HL-60/S4 (cell line): ENCODE results near the gene RUVBL2.
"Not testable (repeated sequence)": the region's sequence is repeated elsewhere in the genome, so short reads cannot be mapped to it uniquely, and the experiment has no call there.

Experiments
- in situ Hi-C: fragments of 300-500 bp; cut with MboI; formaldehyde crosslinking; loops from 2 replicates; pipeline ENCODE4 v1.14.3; 2022; ENCODE audit warnings: low sequenced_read_pairs

RUVBL2 gene

DNA sequence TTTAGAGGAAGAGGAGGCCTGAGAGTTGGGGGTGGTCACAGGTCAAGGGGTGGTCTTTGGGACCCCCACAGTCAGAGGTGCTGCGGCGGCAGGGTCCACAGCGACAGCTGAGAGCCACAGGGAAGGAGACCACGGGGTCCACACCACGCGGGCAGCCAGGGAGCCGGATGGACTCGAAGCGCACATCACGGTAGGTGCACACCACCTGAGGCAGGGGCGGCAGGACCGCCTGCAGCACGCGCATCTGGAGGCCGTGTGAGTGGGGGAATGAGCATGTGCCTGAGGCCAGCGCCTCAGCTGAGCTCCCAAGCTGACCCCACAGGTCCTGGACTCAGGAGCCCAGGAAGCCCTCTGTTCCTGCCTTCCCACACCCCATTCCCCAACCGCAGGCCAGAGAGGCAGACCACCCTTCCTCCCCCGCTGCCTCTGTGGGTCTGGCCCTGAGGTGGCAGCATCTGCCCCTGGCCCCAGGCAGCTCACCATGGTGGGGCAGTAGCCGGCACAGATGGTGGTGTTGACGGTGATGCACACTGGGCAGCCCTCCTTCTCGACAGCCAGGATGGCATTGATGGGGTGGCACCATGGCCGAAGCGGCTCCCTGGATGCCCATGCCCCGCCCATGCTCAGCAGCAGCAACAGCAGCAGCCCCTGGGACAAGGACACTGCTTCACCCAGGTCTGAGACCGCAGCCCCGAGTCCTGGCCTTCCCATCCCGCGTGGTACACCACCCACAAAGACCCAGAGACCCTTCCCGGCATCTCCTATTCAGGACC, 22.6 kb downstream of the RUVBL2 start:
- in situ Hi-C loops = no loop called here

DNA sequence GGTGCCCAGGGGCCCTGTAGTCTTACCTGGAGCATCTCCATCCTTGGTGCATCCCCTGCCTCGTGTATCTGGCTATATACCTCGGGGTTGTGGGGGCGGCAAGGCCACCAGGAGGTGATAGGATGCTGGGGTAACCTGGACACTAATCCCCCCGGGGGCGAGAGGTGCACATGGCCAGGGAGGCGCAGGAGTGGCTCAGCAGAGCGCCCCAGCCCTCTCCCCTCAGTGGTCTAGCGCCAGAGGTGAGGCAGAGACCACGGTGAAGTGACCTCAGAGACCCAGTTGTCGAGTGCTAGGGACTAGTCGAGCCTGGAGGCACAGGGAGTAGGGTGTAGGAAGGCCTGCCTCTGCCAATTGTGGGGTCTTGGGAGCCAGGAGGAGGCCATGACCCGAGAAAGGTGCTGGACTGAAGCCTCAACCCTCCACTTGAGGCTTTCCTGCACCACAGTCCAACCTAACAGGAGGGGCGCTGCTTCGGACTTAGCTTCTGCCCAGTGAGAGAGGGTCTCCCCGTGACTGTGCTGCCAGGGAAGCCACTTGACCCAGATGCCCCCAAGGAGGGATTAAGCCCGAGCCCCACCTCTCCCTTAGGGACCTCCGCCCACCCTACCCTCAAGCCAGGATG, 23.5 kb downstream of the RUVBL2 start, which contains the start of gene LHB:
Gene LHB, minus strand, starts transcription at position 51 of the 625 bp plus-strand sequence. Its CDS starts 10 bp downstream, at position 41.
- in situ Hi-C loops = no loop called here

DNA sequence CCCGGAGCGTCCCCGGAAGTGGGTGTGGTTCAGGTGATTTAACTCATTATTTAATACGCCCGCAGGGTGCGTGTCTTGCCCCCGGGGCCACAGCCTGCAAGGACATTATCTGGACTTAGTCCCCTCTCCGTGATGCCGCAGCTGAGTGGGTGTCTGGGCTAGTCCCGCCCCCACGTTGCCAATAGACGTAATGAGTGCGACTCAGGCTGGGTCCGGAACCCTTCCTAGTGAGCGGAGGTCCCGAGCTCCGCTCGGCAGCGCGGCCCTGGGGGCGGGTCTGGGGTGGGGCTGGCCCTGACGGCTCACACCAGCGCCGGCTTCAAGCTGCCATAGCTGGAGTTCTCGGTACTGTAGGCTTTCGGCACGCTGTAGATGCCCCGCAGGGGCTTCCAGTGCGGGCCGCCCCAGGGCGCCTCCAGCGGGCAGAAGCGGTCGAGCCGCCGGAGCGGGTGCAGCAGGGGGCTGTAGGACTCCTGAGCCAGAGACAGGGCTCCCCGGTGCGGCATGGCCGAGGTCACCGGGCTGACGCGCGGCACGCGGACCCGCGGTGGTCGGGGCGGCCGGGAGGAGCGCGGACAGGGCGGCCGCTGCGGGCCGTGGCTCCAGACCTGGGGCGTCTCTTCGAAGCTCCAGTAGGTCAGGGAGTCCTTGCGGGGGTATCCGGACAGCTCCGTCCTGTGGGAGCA, 24.1 kb downstream of the RUVBL2 start:
- in situ Hi-C loops = no loop called here

DNA sequence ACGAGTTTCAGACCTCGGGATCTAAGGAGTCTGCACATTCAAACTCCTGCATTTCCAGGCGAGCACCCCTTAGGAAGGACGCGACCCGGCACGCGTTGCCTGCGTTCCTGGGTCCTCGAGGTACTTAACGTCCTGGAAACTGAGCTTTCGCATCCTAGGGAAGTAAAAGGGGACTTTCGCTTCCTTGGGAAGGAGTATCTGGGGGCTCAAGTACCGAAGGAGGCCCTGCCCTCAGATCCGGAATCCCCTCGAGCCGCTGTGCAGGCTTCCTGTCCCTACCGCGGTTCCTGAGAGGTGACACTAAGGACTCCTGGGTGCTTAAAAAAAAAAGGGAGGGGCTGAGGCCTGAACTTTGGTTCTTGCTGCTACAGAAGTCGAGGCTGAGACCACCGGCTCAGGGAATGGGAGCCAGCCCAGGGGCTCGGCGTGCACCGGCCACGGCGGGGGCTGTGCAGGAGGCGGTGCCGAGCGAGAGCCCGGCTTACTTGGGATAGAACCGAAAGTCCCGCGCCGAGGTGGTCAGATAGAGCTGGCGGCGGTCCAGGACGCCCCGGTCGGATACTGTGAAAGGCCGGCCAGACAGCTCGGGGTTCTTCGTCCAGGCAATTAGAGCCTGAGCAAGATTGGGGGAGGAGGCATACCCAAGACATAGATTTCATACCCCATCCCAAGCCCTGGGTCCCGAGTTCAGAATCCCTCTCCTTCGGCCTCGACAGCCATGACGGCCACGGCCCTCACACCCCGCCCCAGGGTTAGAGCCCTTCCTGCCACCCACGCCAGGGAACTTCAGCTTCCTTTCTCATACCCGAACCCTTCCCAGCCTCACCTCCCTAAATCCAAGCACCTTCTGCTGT, 24.9 kb downstream of the RUVBL2 start:
- in situ Hi-C loops = not testable (repeated sequence)

DNA sequence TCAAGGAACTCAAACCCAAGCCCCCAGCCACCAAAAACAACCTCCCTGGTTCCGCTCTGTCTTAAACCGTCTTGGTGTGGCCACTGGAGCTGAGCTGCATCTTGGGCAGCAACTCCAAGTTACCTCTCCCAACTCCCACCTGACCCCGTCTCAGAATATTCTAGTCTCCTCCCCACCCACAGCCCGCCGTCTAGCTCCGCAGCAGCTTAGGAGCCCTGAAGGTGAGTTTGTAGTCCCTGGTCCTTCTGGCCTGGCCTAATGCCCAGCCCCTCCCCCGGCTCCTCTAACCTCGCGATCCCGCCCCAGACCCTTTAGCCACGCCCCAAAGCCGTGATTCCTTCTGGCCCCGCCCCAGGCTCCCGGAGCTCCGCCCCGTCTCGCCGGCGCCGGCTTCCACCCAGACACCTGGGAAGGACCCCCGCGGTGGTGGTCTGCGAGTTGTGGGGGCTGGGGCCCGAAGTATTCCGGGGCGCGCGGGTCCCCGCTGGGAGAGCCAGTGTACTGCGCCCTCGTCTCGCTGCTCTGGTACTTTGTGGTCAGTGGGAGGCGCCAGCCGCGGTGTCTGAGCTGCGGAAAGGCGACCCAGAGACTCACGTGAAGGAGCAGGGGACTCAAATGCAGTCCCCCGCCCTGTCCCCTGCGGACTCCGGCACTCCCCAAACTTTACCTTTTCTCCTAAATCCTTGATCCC, 25.7 kb downstream of the RUVBL2 start:
- in situ Hi-C loops = no loop called here

DNA sequence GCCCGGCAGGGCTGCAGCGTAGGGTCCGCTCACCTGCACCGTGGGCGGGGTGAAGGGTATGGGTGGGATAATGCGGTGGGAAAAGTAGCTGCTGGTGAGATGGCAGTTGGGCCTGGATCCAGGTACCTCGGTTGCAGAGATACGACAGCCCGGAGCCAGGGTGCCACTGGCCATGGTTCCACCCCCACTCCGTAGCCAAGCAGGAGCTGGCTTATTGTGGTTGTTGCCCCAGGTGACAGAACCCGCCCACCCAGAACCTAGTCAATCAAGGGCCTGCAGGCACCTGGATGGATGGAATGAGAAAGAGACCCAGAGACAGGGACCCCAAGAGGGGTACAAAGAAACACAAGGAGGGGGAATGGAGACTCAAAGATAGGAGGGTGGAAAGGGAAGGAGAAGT, 26.7 kb downstream of the RUVBL2 start:
- in situ Hi-C loops = no loop called here

DNA sequence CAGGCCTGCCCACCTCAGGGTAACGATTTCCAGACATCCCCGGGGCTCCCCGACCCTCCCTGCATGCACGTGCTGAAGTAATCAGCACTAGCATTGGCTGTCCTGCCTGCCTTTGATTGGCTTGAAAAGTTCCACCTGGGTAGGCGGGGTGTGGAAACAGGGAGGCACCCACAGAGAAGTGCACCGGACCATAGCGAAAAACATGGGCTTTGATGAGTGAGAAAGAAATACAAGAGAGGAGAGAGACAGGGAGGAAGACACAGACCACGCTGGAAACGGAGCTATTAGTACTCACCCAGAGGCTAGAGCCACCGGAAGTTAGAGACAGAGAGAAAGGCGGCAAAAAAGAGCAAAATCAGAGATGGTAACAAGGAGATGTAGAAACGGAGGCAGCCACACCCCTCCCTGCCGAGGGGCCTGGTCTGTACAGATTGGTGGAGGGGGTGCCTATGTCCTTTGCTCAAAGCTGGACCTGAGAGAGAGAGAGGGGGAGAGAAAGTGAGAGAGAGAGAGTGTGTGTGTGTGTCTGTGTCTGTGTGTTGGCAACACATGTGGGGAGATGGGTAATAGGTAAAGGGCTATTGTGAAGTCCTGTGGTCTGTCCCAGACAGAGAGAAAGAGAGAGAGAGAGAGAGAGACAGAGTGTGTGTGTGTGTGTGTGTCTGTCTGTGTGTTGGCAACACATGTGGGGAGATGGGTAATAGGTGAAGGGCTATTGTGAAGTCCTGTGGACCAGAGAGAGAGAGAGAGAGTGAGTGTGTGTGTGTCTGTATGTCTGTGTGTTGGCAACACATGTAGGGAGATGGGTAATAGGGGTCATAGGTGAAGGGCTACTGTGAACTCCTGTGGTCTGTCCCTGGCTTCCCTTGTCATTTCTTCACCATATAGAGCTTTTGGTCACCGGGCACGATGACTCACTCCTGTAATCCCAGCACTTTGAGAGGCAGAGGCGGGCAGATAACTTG, 27.5 kb downstream of the RUVBL2 start:
- in situ Hi-C loops = no loop called here

DNA sequence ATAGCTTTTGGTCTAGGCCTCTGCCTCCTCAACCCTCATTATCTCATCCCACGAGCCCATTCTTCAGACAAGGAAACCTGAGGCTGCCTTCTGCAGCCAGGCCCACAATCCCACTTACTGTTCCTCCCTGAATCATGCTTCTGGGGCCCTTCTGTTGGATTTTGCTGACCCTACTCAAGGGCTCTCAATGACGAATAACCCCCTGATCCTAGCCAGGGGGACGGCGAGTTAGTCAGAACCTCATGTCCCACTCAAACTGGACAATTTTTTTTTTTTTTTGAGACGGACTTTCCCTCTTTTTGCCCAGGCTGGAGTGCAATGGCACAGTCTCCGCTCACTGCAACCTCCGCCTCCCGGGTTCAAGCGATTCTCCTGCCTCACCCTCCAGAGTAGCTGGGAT, 28.4 kb downstream of the RUVBL2 start:
- in situ Hi-C loops = no loop called here

DNA sequence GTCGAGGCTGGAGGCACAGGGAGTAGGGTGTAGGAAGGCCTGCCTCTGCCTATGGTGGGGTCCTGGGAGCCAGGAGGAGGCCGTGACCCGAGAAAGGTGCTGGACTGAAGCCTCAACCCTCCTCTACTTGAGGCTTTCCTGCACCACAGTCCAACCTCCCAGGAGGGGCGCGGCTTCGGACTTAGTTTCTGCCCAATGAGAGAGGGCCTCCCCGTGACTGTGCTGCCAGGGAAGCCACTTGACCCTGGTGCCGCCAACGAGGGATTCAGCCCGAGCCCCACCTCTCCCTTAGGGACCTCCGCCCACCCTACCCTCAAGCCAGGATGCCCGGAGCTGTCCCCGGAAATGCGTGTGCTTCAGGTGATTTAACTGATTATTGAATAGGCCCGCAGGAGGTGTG, 30.5 kb downstream of the RUVBL2 start, which contains the start of gene CGB3:
Gene CGB3, minus strand, starts transcription at position 101 of the 400 bp plus-strand sequence. CDS start 362 bp downstream, outside the sequence.
- in situ Hi-C loops = not testable (repeated sequence)

DNA sequence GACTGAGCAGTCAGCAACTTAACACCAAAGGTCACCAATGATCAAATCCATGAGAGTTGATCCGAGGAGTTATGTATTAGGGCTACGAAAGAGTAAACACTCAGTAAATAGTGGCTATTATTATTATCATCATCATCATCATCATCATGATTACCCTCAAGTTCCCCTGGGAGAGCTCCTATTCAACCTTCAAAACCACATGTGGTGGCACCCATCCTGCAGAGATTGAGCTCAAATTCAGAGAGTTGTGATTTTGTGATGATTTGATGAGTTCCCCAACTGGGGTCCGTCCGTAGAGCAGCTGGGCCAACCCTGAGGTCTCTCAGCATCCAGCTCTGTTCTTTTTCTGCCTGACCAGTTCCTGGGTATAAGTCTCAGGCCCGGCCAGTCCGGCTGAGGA, 31.4 kb downstream of the RUVBL2 start:
- in situ Hi-C loops = not testable (repeated sequence)

DNA sequence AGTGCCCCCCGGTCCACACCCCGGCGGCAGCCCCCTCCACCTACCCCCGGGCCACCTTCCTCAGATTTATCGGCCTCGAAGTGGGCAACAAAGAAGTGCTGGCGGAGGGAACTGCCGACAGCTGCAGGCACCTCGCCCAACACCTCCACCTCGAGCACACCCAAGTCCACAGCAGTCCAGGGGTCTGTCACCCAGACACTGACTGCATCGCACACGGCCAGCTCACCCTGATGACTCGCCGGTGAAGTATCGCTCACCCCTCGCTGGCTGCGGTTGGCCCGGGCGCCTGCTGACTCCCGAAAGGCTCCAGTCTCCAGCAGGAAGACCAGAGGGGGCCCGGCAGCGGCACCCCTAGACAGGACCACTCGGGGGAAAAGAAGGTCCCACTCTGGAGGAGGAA, 31.9 kb downstream of the RUVBL2 start:
- in situ Hi-C loops = not testable (repeated sequence)

DNA sequence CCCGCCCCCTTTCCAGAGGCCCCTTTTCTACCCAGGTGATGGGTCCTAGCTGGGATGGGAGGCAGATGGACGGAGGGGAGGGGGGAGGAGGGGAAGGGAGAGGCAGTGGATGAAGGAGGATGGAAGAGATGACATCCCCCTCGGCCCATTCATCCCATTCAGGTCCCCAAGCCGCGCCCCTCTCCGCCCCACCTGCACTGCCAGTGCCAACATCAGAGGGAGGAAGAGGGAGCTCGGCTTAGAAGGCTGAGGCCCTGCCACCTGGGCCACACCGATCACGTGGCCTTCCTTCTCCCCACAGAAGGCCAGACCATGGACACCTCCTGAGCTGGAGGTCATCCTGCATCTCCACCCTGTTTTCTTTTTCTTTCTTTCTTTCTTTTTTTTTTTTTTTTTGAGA, 35.0 kb downstream of the RUVBL2 start:
- in situ Hi-C loops = not testable (repeated sequence)

DNA sequence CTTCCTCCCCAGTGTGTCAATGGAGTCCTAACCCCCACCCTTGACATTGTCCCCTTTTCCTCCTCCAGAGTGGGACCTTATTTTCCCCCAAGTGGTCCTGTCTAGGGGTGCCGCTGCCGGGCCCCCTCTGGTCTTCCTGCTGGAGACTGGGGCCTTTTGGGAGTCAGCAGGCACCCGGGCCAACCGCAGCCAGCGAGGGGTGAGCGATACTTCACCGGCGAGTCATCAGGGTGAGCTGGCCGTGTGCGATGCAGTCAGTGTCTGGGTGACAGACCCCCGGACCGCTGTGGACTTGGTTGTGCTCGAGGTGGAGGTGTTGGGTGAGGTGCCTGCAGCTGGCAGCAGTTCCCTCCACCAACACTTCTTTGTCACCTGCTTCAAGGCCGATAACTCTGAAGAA, 36.1 kb downstream of the RUVBL2 start:
- in situ Hi-C loops = not testable (repeated sequence)

DNA sequence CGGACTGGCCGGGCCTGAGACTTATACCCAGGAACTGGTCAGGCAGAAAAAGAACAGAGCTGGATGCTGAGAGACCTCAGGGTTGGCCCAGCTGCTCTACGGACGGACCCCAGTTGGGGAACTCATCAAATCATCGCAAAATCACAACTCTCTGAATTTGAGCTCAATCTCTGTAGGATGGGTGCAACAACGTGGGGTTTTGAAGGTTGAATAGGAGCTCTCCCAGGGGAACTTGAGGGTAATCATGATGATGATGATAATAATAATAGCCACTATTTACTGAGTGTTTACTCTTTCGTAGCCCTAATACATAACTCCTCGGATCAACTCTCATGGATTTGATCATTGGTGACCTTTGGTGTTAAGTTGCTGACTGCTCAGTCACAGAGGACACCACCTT, 36.6 kb downstream of the RUVBL2 start:
- in situ Hi-C loops = not testable (repeated sequence)

DNA sequence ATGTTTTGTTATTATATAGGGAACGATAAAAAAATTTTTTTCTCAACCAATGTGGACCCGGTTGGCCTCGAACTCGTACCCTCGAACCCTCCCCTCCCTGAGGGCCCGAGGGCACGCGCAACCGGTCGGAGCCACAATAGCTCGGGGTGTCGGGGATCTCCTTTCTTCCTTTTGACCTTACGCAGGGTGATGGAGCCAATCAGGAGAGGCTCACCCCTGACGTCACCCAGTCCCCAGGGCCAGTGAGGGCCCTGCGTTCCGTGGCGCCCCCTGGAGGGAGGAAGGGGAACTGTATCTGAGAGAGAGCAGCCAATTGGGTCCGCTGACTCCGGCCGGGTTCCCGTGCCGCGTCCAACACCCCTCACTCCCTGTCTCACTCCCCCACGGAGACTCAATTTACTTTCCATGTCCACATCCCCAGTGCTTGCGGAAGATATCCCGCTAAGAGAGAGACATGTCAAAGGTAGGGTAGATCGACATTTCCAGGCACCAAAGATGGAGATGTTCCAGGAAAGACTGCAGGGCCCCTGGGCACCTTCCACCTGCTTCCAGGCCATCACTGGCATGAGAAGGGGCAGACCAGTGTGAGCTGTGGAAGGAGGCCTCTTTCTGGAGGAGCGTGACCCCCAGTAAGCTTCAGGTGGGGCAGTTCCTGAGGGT, 38.1 kb downstream of the RUVBL2 start, which contains the start of gene CGB2:
Gene CGB2, plus strand, starts transcription at position 249 of the 660 bp plus-strand sequence. Its CDS starts 206 bp downstream, at position 455.
- in situ Hi-C loops = not testable (repeated sequence)

DNA sequence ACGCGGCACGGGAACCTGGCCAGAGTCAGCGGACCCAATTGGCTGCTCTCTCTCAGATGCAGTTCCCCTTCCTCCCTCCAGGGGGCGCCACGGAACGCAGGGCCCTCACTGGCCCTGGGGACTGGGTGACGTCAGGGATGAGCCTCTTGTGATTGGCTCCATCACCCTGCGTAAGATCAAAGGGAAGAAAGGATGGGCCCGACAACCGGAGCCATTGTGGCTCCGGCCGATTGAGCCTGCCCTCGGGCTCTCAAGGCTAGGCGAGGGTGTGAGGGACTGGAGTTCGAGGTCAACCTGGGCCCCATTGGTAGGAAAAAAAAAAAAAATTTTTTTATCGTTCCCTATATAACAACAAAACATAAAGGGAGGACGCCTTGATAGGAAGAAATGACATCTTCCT, 43.1 kb downstream of the RUVBL2 start, which contains the start of gene CGB1:
Gene CGB1, minus strand, starts transcription at position 81 of the 400 bp plus-strand sequence. CDS start 184 bp downstream, outside the sequence.
- in situ Hi-C loops = not testable (repeated sequence)

DNA sequence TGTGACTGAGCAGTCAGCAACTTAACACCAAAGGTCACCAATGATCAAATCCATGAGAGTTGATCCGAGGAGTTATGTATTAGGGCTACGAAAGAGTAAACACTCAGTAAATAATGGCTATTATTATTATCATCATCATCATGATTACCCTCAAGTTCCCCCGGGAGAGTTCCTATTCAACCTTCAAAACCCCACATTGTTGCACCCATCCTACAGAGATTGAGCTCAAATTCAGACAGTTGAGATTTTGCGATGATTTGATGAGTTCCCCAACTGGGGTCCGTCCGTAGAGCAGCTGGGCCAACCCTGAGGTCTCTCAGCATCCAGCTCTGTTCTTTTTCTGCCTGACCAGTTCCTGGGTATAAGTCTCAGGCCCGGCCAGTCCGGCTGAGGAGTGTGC, 44.4 kb downstream of the RUVBL2 start:
- in situ Hi-C loops = not testable (repeated sequence)
